GM12878 (cell line): ENCODE measurements around the gene NRM. TPM values are rescaled to one million over a fixed set of nuclear protein-coding genes. Genes with fewer than 3 reads are reported as not detected.

Experiments
- HDAC2 ChIP-seq: fragments of 200-600 bp; sonication (generic); IDR thresholded peaks from 2 replicates; pipeline ENCODE4 v1.6.1; 2017
- NFIC ChIP-seq: IDR thresholded peaks from 2 replicates; pipeline ENCODE4 v1.6.1; 2012; ENCODE audit warnings: low read depth, mild to moderate bottlenecking, inconsistent platforms, low read length, moderate library complexity
- PAX8 ChIP-seq: fragments of 450-650 bp; IDR thresholded peaks from 2 replicates; pipeline ENCODE4 v1.6.1; 2017; ENCODE audit warnings: mild to moderate bottlenecking, moderate library complexity
- SMAD5 ChIP-seq: IDR thresholded peaks from 2 replicates; pipeline ENCODE4 v1.6.1; 2016; ENCODE audit warnings: antibody characterized with exemption, low read depth
- SRF ChIP-seq, 2 experiments: IDR thresholded peaks; 2 replicates each; pipeline ENCODE4 v1.6.1; 2011; ENCODE audit warnings: low read depth in 2 of 2, low read length in 2 of 2, mild to moderate bottlenecking in 1 of 2, moderate library complexity in 1 of 2
- polyA plus RNA-seq, 11 experiments: library from polyadenylated mRNA; depleted of rRNA in 4 of 11; unstranded in 6 of 11; stranded (reverse) in 5 of 11; fragments of >200 nt; fragmentation: Nextera tagmentation in 4 of 11; fragmentation: Illumina TruSeq in 1 of 11; extraction: Ambion mirVana in 4 of 11; extraction: Trizol in 1 of 11; gene quantifications; 1 replicate in 1 of 11; 2 replicates in 10 of 11; pipeline versions ENCODE4 v1.2.1 to v1.2.3, GENCODE V29; 2011 to 2016; ENCODE audit warnings: inconsistent platforms in 2 of 11, missing spikeins in 2 of 11, low read depth in 1 of 11
- total RNA-seq, 4 experiments: library from RNA; depleted of rRNA in 3 of 4; stranded (reverse); fragments of >200 nt in 3 of 4; fragmentation: Illumina TruSeq in 1 of 4; extraction: Trizol in 1 of 4; gene quantifications; 2 replicates each; pipeline versions ENCODE4 v1.2.1 to v1.2.3, GENCODE V29; 2013 to 2021
- TF ChIP-seq, protein P1 (sequence below): IDR thresholded peaks from 2 replicates; pipeline ENCODE4 v1.6.1; 2012; ENCODE audit warnings: low read length, inconsistent platforms
- TF ChIP-seq, protein P2 (sequence below): fragments of 450-650 bp; IDR thresholded peaks from 2 replicates; pipeline ENCODE4 v1.6.1; 2016; ENCODE audit warnings: mild to moderate bottlenecking
- TF ChIP-seq, protein P3 (sequence below): IDR thresholded peaks from 2 replicates; pipeline ENCODE4 v1.6.1; 2012; ENCODE audit warnings: improper control_type of control experiment, low read depth, low read length; ENCODE audit not compliant: insufficient replicate concordance
- TF ChIP-seq, protein P4 (sequence below): IDR thresholded peaks from 2 replicates; pipeline ENCODE4 v1.6.1; 2012; ENCODE audit warnings: low read depth, low read length, improper control_type of control experiment

Gene NRM
- total and polyA plus RNA-seq, 10 of the 15 experiments (the other 5 are each of a cell fraction or from before 2014, with no cell fraction given) = 15.4 to 46.7 (median 29.0) TPM

DNA sequence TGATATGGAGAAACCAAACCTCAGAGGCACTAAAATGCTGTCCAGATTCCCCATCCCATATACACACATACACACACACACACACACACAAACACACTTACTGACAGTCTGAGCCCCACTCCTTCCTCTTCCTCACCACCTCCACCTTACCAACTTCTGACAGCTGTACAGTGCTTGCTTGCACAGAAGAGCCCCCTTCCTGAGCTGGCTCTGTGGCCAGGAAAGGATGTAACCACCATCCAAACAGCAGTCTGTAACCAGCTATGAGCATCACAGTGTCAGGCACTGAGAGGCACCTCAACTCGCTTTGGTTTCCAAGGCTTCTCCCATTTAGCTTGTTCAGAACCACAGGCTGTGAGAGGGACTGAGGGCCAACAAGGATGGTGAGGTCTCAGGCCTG is 49.7 kb downstream of the NRM start (continued):
- TF ChIP-seq, protein P1, sequence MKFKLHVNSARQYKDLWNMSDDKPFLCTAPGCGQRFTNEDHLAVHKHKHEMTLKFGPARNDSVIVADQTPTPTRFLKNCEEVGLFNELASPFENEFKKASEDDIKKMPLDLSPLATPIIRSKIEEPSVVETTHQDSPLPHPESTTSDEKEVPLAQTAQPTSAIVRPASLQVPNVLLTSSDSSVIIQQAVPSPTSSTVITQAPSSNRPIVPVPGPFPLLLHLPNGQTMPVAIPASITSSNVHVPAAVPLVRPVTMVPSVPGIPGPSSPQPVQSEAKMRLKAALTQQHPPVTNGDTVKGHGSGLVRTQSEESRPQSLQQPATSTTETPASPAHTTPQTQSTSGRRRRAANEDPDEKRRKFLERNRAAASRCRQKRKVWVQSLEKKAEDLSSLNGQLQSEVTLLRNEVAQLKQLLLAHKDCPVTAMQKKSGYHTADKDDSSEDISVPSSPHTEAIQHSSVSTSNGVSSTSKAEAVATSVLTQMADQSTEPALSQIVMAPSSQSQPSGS = no peak
- TF ChIP-seq, protein P2, sequence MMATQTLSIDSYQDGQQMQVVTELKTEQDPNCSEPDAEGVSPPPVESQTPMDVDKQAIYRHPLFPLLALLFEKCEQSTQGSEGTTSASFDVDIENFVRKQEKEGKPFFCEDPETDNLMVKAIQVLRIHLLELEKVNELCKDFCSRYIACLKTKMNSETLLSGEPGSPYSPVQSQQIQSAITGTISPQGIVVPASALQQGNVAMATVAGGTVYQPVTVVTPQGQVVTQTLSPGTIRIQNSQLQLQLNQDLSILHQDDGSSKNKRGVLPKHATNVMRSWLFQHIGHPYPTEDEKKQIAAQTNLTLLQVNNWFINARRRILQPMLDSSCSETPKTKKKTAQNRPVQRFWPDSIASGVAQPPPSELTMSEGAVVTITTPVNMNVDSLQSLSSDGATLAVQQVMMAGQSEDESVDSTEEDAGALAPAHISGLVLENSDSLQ = no peak
- TF ChIP-seq HDAC2 (no peak), NFIC (no peak), SRF (IDR thresholded peaks at IDR 0.05; ENCODE audit: low read depth in 2 of 2, low read length in 2 of 2) (no peak), PAX8 (no peak), SMAD5 (no peak)
- TF ChIP-seq, protein P3, sequence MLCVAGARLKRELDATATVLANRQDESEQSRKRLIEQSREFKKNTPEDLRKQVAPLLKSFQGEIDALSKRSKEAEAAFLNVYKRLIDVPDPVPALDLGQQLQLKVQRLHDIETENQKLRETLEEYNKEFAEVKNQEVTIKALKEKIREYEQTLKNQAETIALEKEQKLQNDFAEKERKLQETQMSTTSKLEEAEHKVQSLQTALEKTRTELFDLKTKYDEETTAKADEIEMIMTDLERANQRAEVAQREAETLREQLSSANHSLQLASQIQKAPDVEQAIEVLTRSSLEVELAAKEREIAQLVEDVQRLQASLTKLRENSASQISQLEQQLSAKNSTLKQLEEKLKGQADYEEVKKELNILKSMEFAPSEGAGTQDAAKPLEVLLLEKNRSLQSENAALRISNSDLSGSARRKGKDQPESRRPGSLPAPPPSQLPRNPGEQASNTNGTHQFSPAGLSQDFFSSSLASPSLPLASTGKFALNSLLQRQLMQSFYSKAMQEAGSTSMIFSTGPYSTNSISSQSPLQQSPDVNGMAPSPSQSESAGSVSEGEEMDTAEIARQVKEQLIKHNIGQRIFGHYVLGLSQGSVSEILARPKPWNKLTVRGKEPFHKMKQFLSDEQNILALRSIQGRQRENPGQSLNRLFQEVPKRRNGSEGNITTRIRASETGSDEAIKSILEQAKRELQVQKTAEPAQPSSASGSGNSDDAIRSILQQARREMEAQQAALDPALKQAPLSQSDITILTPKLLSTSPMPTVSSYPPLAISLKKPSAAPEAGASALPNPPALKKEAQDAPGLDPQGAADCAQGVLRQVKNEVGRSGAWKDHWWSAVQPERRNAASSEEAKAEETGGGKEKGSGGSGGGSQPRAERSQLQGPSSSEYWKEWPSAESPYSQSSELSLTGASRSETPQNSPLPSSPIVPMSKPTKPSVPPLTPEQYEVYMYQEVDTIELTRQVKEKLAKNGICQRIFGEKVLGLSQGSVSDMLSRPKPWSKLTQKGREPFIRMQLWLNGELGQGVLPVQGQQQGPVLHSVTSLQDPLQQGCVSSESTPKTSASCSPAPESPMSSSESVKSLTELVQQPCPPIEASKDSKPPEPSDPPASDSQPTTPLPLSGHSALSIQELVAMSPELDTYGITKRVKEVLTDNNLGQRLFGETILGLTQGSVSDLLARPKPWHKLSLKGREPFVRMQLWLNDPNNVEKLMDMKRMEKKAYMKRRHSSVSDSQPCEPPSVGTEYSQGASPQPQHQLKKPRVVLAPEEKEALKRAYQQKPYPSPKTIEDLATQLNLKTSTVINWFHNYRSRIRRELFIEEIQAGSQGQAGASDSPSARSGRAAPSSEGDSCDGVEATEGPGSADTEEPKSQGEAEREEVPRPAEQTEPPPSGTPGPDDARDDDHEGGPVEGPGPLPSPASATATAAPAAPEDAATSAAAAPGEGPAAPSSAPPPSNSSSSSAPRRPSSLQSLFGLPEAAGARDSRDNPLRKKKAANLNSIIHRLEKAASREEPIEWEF = no peak
- TF ChIP-seq, protein P4, sequence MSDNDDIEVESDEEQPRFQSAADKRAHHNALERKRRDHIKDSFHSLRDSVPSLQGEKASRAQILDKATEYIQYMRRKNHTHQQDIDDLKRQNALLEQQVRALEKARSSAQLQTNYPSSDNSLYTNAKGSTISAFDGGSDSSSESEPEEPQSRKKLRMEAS = no peak
